GM18526 (cell line): Measurements from ENCODE around the gene KIF26B.

ENCODE experiments used
- POLR2A ChIP-seq: IDR thresholded peaks from 3 replicates; pipeline ENCODE4 v1.6.1; 2011; ENCODE audit not compliant: insufficient read length; ENCODE audit errors: extremely low read depth

The KIF26B gene

DNA sequence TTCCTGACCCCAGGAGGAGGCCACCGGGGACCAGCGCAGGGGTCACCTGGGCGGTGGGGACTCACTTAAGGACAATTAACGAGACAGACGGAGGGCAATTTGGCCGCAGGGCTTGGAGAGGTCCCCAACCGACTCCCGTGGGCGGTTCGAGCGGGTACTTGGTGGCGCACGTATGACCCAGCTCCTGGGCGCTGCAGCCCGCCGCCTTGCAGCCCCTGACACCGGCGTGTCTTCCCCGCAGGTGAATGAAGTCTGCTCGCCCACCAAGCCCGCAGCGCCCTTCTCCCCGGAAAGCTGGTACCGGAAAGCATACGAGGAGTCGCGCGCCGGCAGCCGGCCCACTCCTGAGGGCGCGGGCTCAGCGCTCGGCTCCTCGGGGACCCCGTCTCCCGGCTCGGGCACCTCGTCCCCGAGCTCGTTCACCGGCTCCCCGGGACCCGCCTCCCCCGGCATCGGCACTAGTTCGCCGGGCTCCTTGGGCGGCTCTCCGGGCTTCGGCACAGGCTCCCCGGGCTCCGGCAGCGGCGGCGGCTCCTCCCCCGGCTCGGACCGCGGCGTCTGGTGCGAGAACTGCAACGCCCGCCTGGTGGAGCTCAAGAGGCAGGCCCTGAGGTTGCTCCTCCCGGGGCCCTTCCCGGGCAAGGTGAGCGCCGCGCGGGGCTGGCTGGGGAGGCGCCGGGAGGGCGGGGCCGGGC, 1.4 kb downstream of the KIF26B start:
- no peak for TF ChIP-seq POLR2A

DNA sequence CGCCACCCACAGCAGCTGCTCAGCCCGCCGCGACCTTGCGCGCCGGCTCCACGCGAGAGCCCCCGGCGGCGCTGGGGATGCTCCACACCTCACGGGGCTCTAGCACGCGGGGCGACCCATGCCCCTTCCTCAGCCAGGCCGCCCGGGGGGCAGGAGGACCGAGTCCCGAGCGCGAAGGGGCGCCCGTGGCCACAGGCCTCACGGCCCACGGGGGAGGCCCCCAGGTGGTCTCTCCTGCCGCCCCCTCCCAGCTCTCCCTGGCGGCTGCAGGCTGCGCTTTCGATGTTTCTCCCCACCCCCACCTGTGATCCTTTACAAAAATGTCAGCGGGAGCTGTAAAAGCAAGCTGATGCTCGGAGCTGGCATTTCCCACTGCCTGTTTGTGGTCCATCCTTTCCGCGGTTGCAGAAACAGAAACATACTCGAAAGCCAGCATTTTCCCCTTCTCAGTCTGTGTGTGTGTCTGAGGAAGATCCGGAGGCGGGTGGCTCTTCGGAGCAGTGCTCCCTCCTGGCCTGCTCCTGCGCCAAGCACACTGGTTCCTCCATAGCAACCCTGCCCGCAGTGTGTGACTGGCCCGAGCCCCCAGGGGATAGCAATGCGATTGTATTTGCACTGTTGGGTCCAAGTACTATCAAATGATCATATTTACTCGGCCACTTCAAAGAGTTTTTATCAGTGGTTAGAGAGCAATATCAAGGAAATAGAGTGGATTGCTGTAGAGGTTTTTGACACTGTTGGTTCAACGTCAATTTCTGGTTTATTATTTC, 2.1 kb downstream of the KIF26B start:
- no peak for TF ChIP-seq POLR2A

- TF ChIP-seq POLR2A = no peak
Measured at GRCh38 chr1:245158913-245159312, 4.1 kb downstream of the KIF26B start.

GRCh38 chr1:245160288-245160687, 5.5 kb downstream of the KIF26B start:
- TF ChIP-seq POLR2A = no peak

- TF ChIP-seq POLR2A = no peak
Measured at GRCh38 chr1:245160741-245161400, 6.1 kb downstream of the KIF26B start.

GRCh38 chr1:245161866-245162265, 7.1 kb downstream of the KIF26B start:
- no peak for TF ChIP-seq POLR2A

- TF ChIP-seq POLR2A = no peak
Measured at GRCh38 chr1:245166471-245166885, 11.7 kb downstream of the KIF26B start.

DNA sequence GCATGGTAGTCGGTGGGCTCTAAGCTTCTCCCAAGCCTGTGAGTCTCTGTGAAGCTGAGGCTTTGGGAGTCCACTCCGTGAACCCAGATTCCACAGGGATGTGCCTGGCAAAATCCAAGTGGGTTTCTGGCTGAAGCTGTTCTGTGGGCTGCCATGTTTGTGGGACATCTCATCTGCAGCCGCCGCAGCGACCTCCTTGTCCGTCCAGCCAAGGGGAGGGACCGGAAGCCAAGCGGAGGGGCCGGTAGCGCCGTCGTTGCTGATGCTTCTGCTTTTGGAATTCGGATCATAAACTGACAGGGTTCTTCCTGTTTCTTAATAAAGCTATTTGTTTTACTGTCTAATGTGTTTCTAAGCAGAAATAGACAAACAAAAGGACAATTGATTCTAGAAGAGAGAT, 13.3 kb downstream of the KIF26B start:
- no peak for TF ChIP-seq POLR2A

GRCh38 chr1:245168906-245169305, 14.1 kb downstream of the KIF26B start:
- TF ChIP-seq POLR2A = no peak

- no peak for TF ChIP-seq POLR2A
Measured at GRCh38 chr1:245169376-245169775, 14.6 kb downstream of the KIF26B start.

DNA sequence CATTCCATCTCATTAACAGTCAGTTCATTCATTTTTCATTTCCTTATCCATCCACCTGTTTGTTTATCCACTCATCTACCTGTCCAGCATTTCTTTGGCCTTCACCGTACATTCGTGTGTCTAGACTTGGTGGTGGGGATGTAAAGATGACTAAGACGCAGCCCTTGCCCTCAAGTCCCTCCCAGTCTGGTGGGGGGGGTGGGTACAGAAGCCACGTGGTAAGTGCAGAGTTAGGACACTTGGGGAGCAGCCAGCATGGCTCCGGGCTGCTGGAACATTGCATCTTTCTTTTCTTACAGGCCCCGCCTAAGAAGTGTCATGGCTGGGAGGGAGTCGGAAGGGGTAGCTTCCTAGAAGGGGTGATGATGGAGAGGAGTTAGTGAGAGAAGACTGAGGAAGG, 17.2 kb downstream of the KIF26B start:
- TF ChIP-seq POLR2A = no peak

GRCh38 chr1:245172829-245173228, 18.0 kb downstream of the KIF26B start:
- no peak for TF ChIP-seq POLR2A

DNA sequence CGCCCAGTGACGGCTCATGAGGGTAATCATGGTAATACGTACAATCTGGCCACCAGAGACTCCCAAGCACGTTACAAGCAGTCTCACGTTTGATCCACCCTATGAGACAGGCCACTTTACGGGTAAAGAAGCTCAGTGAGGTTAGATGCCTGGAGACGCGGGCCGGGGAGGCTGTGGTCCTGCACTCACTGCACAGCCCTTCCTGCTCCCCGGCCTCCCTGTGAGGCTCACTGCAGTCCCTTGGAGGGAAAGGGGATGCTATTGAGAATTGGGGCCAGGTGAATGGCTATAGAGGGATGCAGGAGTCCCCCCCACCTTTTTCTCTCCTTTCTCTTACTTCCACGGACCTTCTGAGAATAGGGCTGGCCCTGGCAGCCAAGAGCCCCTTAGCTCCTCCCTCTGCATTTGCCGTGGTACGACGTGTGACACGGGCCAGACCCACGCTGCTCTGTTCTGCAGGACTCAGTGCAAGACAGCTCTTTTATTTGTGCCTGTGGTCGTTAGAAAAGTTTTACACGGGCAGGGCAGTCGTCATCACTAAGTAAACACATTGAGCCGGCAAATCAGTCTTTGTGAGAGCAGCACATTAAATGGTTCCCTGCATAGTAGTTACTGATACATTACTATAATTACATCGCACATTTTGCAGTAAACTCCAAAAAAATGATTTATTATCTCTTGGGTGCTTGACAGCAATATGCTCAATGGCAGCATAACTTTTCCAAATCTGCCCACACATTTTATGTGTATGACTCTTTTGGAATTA, 18.8 kb downstream of the KIF26B start:
- TF ChIP-seq POLR2A = no peak

GRCh38 chr1:245177071-245177900, 22.5 kb downstream of the KIF26B start:
- no peak for TF ChIP-seq POLR2A
